HG03095 (cell line): ENCODE data around the gene SLC35F6.
"Not testable (repeated sequence)": the region's sequence is repeated elsewhere in the genome, so short reads cannot be mapped to it uniquely, and the experiment has no call there.

Experiments used
- ATAC-seq: cut with Tn5 transposase; IDR thresholded peaks from one replicate; pipeline ENCODE4 v1.9.1; 2021; ENCODE audit warnings: moderate library complexity; ENCODE audit not compliant: unreplicated experiment

SLC35F6 gene

GRCh38 chr2:26814072-26814765 lies 50.1 kb downstream of the SLC35F6 start:
- not testable (repeated sequence) for ATAC-seq

- no peak for ATAC-seq
These were observed 52.8 kb downstream of the SLC35F6 start for GRCh38 chr2:26816893-26817292.

DNA sequence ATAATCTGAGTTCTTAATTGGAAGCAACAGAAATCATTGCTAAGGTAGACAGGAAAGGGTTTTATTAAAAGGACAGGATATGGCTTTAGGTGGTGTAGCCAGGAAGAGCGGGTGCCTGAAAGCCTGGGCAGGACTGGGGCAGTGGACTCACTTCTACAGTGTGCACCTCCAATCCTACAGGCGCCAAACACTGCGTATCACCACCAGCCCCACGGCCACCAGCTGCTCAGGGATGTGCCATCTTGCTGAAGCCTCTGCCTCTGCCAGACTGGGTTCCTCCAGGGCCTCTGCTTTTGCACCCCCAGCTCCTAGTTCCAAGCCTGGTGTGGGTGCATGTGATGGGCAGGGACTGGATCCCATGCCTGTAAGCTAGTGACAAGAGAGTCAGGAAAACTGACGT lies 54.2 kb downstream of the SLC35F6 start:
- ATAC-seq, result no peak

- ATAC-seq, result no peak
These were observed 54.9 kb downstream of the SLC35F6 start for GRCh38 chr2:26818972-26819371.

GRCh38 chr2:26820932-26821331 lies 56.8 kb downstream of the SLC35F6 start:
- no peak for ATAC-seq

- ATAC-seq, result no peak
These were observed 58.8 kb downstream of the SLC35F6 start for GRCh38 chr2:26822877-26823276.
